HL-60/S4 treated with retinoic acid at 250 ng/mL for 4 days and 3 days (cell line): Measurements from ENCODE around the gene ACTL6A.
"Not testable (repeated sequence)": the region's sequence is repeated elsewhere in the genome, so short reads cannot be mapped to it uniquely, and the experiment has no call there.

Experiments used
- in situ Hi-C: fragments of 300-500 bp; cut with MboI; formaldehyde crosslinking; loops from 2 replicates; pipeline ENCODE4 v1.7.0; 2022; ENCODE audit warnings: low sequenced_read_pairs

ACTL6A gene

DNA sequence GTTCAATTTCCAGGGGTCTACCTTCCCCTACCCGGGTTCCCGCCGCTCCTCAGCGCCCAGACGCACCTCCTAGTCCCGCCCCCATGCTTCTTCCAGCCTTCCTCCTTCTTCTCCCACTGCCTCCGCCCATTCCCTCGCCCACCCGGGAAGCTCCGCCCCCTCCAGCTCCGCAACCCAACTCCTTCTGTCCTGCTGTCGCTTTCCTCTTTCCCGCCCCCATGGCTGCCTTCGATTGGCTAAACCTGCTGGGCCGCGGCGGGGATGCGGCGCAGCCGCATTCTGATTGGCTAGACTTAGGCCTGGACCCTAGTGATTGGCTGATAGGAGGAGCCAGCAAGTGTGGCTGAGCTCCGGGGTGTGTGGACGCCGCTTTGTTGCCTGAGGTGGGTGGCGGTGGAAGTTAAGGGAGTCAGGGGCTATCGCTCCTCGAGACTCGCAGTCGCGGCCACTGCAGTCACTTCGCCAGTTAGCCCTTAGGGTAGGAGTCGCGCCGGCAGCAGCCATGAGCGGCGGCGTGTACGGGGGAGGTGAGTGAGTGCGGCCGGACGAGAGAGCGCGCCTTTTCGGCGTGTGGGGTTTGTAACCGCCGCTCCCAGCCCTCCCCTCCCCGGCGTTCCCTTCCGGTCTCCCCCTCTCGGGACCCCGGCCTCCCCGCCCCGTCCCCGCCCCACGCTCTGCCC, at the start of gene ACTL6A:
Gene ACTL6A, plus strand, starts transcription at position 336 of the 680 bp plus-strand sequence. Its CDS starts 167 bp downstream, at position 503.
- in situ Hi-C loops: loop anchor here (25.0 kb wide), 2 partner anchors 225 to 500 kb away; partner anchors contain the start of genes MFN1 and ZMAT3

DNA sequence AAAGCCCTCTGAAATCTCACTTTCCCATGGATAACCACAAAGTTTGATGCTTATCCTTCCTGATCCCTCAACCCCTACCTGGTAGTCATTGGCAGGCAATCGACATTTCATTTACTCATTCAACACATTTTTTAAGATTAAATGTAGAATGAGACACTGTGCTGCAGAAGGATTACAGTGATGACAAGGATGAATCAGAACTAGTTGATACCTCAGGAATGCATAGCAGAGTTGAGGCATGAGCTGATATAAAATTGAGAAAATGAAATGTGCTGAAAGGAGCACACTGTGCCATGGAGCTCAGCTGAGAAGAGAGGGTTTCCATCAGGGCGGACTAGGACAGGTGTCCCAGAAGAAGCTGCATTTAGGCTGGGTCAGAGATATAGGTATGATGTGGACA, 48.9 kb upstream of the ACTL6A start:
- in situ Hi-C loops: no loop called here

DNA sequence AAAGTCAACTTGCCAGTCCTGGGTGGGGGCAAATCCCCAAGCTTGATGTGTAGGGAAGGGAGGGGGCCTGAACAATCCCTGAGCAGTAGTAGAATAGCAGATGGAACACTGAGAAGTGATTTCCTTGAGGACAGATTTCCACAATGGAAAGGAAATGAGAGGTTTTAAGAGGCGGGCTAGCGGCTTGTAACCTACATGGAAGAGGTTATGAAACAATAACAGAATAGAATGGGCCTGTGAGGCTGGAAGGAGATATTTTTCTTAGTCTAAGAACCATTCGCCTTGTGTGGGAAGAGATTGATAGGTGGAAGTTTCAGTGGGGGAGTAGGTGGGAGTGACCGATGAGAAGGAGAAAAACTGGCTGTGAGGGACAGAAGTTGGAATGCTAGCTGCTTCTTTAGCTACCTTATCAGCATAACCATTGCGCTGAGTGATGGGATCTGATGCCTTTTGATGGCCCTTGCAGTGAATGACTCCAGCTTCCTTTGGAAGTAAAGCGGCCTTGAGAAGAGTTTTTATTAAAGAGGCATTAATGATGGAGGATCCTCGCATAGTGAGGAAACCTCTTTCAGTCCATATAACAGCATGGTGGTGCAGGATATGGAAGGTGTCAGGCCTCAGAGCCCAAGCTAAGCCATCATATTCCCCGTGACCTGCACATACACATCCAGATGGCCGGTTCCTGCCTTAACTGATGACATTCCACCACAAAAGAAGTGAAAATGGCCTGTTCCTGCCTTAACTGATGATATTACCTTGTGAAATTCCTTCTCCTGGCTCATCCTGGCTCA, 46.1 kb upstream of the ACTL6A start:
- in situ Hi-C loops: not testable (repeated sequence)

DNA sequence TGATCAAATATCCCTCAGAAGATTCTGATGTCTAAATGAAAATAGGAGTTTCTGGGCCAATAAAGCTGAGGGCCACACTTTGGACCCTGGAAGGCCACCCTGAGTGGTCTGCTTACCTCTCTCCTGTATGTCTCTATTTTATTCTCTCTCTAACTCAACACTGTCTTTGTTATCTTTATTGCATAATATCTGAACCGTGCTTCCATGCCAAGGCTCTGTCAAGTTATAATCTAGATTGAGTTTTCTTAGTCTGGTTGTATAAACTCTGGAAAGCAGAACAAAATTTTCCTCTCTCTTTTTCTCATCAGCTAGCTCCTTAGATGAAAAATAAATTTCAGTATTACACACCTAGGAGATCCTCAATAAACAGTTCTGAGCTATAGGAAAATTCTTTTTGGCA, 36.2 kb upstream of the ACTL6A start:
- in situ Hi-C loops: no loop called here

DNA sequence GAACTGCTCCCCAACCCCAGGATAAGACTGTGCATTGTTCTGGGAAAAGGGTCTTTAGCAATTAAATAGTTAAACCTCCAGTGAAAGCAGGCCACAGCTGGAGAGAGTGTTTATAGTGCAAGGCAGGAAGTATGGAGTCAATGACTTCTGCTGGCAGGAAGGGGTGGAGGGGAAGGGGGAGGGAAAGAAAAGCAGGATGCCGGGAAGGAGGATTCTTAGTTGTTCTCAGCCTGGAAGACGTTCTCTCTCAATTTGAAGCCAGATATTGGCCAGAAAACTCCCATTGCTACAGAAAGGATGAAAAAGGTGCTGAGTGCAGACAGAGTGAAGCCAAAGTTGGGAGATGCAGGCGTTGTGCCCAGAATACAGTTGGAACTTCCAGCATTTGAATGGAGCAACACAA, 35.7 kb upstream of the ACTL6A start:
- in situ Hi-C loops: no loop called here

DNA sequence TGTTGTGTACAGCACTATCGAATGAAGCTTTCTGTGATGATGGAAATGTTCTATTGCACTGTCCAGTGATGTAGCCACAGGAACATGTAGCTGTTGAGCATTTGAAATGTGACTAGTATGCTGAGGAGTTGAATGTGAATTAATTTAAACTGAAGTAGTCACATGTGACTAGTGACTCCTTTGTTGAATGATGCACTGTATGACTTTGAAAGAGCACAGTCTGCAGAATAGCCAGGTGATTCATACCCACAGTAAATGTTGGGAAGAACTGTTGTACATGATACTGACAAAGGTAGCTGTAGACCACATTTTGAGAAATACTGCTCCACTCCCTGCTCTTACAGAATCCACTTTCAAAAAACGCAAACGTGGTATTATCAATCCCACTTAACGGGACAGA, 34.0 kb upstream of the ACTL6A start:
- in situ Hi-C loops: no loop called here

DNA sequence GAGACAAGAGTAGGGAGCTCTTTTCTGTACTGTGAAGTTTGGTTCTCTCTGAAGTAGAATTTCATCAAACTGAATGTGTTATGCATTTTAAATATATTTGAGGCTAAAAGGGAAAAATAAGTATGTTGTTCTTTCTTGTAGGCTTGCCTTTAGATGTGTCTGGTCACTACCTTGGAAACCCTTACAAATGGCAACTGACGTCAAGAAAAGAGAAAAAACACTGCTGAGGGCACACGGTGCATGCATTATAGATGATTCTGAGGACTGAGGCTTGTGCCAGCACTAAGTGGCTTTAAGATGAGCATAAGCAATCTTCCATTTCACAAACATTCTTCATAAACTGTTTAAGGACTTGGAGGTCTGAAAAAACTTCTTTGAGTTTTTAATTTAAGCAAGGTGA, 31.1 kb upstream of the ACTL6A start:
- in situ Hi-C loops: no loop called here

DNA sequence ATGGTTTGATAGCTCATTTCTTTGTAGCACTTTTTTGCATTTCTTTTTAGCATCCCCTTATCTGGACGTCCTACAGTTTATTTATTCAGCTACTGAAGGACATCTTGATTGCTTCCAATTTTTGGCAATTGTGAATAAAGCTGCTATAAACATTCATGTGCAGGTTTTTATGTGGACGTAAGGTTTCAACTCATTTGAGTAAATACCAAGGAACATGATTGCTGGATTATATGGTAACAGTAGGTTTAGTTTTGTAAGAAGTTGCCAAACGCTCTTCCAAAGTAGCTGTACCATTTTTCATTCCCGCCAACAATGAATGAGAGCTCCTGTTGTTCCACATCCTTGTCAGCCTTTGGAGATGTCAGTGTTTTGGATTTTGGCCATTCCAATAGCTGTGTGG, 29.5 kb upstream of the ACTL6A start:
- in situ Hi-C loops: no loop called here

DNA sequence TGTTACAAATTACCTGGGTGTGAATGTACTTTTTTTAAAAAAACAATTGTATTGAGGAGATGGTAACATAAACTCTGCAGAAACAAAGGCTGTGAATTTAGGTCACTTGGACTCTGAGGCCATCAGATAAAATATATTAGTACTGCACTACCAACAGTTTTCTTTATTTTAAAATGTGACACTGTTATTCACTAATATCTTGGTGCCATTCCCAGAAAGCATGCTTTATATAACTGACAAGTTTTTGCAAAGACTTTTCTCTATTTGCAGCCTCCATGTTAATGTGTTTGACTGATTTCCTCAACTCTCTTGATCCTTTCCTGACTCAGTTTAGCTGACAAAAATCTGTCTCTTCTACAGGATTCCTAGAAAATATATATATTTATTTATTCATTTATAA, 26.5 kb upstream of the ACTL6A start:
- in situ Hi-C loops: no loop called here

DNA sequence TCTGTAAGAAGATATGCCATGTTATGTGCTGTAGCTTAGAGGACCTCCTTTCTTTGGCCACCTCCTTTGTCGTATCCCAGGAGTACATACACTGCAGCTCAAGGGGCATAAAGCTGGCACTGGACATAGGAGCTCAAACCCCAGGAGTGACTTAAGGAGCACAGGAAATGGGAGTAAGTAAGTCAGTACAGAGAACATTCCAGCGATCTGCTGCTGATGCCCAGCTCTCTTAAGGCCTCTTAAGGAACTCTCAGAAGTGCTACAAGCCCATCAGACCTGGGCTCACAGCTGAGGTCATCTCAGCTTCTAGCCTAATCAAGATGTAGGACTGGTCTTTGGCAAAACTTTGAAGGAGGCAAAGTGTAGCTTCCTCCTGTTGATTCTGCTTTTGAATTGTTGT, 21.6 kb upstream of the ACTL6A start:
- in situ Hi-C loops: no loop called here

DNA sequence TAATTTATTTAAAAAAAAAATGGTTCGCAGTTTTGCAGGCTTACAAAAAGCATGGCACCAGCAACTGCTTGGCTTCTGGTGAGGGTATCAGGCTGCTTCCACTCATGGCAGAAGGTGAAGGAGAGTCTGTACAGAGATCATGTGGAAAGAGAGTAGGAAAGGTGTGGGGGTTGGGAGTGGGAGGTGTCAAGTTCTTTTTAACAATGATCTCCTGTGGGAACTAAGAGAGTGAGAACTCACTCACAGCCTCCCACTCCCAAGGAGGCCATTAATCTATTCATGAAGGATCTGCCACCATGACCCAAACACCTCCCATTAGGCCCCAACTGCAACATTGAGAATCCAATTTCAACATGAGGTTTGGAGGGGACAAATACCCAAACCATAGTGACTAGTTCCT, 21.1 kb upstream of the ACTL6A start:
- in situ Hi-C loops: no loop called here

DNA sequence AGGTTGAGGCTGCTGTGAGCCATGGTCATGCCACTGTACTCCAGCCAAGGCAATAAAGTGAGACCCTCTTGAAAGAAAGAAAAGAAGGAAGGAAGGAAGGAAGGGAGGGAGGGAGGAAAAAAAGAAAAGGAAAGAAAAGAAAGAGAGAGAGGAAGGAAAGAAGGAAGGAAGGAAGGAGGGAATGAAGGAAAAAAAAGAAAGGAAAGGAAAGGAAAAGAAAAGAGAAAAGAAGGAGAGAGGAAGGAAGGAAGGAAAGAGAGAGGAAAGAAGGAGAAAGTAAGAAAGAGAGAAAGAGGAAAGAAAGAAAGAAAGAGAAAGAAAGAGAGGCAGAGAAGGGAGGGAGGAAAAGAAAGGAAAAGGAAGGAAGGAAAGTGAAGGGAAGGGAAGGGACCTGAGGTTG, 20.4 kb upstream of the ACTL6A start:
- in situ Hi-C loops: no loop called here

DNA sequence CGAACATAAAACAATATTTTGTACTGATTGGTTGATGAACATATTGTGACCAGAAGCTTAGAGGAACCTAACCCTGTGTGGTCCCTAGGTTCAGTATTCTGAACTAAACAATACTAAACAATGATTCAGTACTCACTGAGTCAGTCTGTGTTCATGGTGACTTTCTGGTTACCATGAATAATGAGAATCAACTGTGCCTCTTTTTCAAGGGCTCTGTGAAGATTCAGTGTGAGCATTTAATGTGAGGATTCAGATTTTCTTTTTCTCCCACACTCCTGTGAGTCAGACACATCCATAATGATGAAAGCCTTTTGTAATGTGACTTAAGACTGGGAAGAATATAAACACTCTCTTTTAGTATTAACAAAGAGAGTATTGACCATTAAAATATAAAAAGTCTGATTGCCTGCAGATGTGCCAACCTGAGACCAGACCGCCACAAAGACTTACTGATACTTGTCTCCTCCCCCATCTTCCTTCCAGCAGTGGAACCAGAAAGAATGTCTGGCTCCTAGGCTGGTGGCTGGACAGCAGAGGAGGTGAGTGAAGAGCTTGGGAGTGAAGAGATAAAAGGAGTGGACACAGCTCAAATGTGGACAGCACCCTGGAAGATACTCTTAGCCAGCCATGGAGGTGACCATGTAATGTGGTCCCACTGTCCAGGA, 17.6 kb upstream of the ACTL6A start:
- in situ Hi-C loops: no loop called here

DNA sequence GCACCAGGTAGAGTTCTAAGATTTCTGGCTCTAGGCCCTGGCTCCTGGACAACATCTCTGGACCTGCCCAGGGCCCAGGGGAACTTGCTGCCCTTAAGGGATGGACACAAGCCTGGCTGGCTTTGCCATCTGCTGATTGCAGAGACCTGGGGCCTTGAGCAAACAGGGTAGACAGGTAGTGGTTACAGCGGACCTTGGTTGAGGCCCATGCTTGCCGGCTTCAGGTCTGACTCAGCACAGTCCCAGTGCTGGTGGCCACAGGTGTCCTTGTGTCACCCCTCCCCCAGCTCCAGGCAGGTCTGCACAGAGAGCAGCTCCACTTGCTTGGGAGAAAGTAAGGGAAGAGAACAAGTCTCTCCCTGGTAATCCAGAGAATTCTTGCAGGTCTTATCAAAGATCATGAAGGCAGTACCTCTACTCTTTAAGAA, 15.9 kb upstream of the ACTL6A start:
- in situ Hi-C loops: no loop called here

DNA sequence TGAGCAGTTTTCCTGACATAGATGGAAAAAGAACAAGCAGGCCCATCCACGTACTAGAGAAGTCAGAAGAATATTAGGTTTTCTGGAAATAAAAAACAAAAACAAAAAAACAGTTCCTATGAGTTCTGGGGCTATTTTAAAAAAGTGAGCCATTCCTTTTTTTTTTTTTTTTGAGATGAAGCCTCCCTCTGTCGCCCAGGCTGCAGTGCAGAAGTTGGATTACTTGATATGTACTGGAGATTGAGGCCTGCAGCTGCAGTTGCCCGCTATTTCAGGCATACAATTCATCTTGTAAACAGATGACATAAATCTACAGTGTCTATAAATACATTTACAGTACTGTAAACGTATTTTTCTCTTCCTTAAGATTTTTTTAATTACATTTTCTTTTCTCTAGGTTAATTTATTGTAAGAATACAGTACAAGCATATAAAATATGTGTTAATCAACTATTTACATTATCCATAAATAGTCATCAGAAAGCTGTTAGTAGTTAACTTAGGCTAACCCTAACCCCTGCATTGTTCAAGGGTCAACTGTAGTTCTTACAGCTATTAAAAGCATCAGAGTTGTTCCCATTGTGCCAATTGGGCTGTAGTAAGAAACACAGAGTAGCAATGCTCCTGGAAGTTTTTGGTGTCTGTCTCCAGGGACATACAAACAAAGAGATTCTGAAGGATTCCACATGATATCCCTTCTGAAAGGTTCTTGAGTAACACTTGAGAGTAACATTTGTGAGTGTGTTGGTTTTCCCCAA, 11.2 kb upstream of the ACTL6A start:
- in situ Hi-C loops: loop anchor here (25.0 kb wide), 2 partner anchors 214 to 489 kb away; partner anchors contain the start of genes MFN1 and ZMAT3

DNA sequence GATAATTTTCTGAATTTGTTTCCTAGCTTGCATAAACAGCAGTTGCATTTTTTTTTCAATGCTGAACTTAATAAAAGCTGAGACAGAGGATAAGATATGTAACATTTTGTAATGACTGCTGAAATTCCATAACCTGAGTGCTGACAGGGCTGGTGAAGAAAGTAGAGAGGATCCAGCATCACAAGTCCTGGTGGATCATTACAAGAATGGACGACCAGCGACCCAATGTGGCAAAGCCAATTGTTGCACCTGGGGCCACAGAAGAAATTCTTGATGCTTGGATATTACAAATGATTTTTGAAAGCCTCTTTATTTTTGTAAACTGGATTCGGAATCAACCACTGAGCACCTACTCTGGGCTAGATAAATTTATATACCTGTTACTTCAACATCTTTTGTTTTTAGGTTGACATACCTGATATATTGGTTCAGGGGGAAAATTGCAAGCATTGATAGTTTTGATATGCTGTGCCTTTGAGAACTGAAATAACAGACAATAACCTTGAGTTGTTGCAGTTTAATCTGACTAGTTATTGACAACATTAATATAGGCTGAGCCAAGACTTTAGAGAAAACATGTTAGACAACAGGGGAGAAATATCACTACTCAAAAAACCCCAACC, 3.9 kb upstream of the ACTL6A start:
- in situ Hi-C loops: loop anchor here (25.0 kb wide), 2 partner anchors 222 to 497 kb away; partner anchors contain the start of genes MFN1 and ZMAT3

DNA sequence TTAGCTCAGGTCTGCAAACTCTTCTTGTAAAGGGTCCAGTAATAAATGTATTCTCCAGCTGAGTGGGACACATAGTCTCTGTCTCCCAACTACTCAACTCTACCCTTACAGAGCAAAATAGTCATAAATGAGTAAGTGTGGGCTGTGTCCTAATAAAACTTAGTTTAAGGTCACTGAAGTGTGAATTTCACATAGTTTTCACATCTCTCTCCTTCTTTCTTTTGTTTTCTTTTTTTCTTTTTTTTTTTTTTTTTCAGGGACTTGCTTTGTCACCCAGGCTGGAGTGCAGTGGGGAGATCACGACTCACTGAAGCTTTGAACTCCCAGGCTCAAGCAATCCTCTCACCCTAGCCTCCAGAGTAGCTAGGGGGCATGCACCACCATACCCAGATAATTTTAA, 1.9 kb upstream of the ACTL6A start:
- in situ Hi-C loops: loop anchor here (25.0 kb wide), 2 partner anchors 223 to 498 kb away; partner anchors contain the start of genes MFN1 and ZMAT3

DNA sequence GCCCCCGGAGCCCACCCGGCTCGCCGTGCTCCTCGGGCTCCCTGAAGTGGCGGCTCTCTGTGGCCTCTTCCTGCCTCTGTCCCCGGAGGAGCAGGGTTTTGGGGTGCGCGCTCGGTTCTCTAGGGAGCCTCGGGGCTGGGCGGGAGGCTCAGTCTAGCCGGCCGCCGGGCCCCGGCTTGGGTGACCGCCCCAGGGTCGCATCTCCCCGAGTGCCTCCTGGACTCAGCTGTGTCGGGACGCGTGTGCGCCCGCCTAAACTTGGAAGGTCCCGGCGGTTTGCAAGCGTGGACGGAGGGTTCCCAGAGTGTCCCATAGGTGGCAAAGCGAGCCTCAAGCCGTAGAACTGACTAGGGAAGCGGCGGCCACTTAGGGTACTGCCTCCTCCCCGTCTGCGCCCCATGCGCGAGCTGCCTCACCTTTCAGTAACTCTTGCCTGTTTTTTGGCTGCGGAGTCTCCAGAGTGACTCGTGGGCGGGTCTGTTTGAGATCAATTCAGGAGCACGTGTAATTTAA, 601 bp downstream of the ACTL6A start:
- in situ Hi-C loops: loop anchor here (25.0 kb wide), 2 partner anchors 226 to 501 kb away; partner anchors contain the start of genes MFN1 and ZMAT3

DNA sequence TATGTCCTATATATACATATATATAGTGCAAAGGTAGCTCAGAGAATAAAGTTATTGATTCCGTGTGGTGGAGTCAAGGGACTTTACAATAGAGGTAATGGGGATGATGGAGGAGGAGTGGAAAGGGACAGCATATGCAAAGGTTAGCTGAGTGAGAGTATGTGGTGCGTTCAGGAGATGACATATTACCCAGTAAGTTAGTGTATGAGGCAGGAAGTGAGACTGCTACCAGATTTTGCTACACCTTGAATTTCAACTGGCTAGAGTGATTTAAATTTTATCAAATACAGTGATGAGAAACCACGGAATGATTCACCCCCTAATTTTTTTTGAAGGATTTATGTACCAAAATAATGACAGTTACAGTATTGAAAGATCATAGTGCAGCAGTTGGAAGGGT, 2.8 kb downstream of the ACTL6A start:
- in situ Hi-C loops: loop anchor here (25.0 kb wide), 2 partner anchors 228 to 503 kb away; partner anchors contain the start of genes MFN1 and ZMAT3

DNA sequence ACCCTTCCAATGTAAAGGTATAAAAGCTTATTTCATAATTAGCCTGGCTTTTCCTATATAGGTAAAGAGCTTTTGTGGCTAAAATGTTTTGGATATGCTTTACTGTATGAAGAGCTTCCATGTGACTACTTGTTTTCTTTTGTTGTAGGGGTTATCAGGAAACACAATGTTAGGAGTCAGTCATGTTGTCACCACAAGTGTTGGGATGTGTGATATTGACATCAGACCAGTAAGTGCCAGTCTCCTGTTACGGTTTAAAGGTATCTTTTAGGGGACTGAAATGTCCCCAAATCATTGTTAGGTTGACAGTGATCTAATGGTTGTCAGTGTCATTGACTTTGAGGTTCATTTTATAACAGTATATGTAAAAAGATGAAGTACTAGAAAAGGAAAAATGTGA, 18.3 kb downstream of the ACTL6A start:
- in situ Hi-C loops: no loop called here
